MM.1S (cell line): ENCODE data around the gene NACA2.

Source experiments
- DNase-seq: peaks from one replicate; pipeline ENCODE4 v3.0.0-alpha.2; 2015
- H2AFZ ChIP-seq: fragments of 300-600 bp; sonication (generic); 2 replicates; pipeline ENCODE4 v1.6.0; 2016; ENCODE audit warnings: antibody characterized with exemption, low read length
- H3F3A ChIP-seq: fragments of 300-600 bp; sonication (generic); 2 replicates; pipeline ENCODE4 v1.6.1; 2016; ENCODE audit warnings: mild to moderate bottlenecking, antibody characterized with exemption, low read length, moderate library complexity, mixed read lengths; ENCODE audit not compliant: insufficient read depth
- H3K27ac ChIP-seq: fragments of 300-600 bp; sonication (generic); 2 replicates; pipeline ENCODE4 v1.5.1; 2016; ENCODE audit warnings: mild to moderate bottlenecking, low read length
- H3K27me3 ChIP-seq: fragments of 300-600 bp; sonication (generic); replicated peaks from 2 replicates; pipeline ENCODE4 v1.6.0; 2016; ENCODE audit warnings: low read length; ENCODE audit not compliant: insufficient read depth
- H3K36me3 ChIP-seq: fragments of 300-600 bp; sonication (generic); replicated peaks from 2 replicates; pipeline ENCODE4 v1.6.1; 2016; ENCODE audit warnings: mild to moderate bottlenecking, low read length, mixed read lengths; ENCODE audit not compliant: insufficient read depth
- H3K4me1 ChIP-seq: fragments of 300-600 bp; sonication (generic); 2 replicates; pipeline ENCODE4 v1.6.1; 2016; ENCODE audit warnings: low read length, mixed read lengths
- H3K4me2 ChIP-seq: fragments of 300-600 bp; sonication (generic); 2 replicates; pipeline ENCODE4 v1.6.0; 2016; ENCODE audit warnings: low read depth, low read length
- H3K4me3 ChIP-seq: fragments of 300-600 bp; sonication (generic); 2 replicates; pipeline ENCODE4 v1.5.1; 2016; ENCODE audit warnings: low read length, mixed read lengths
- H3K79me2 ChIP-seq: fragments of 300-600 bp; sonication (generic); 2 replicates; pipeline ENCODE4 v1.6.1; 2016; ENCODE audit warnings: mixed run types, low read length, mixed read lengths
- H3K9ac ChIP-seq: fragments of 300-600 bp; sonication (generic); 2 replicates; pipeline ENCODE4 v1.6.1; 2016; ENCODE audit warnings: low read length, mixed read lengths
- H3K9me2 ChIP-seq: fragments of 300-600 bp; sonication (generic); replicated peaks from 2 replicates; pipeline ENCODE4 v1.6.1; 2016; ENCODE audit warnings: mild to moderate bottlenecking, low read length, mixed read lengths; ENCODE audit not compliant: insufficient read depth
- H3K9me3 ChIP-seq: fragments of 300-600 bp; sonication (generic); replicated peaks from 2 replicates; pipeline ENCODE4 v1.6.1; 2016; ENCODE audit warnings: mild to moderate bottlenecking, low read length, mixed read lengths; ENCODE audit not compliant: insufficient read depth
- H4K20me1 ChIP-seq: fragments of 300-600 bp; sonication (generic); 2 replicates; pipeline ENCODE4 v1.6.1; 2016; ENCODE audit warnings: mild to moderate bottlenecking, low read length, moderate library complexity, mixed read lengths; ENCODE audit not compliant: insufficient read depth
- EZH2 ChIP-seq: fragments of 300-600 bp; sonication (generic); optimal IDR thresholded peaks from 2 replicates; pipeline ENCODE3; 2017; ENCODE audit warnings: low read depth, mild to moderate bottlenecking, antibody characterized with exemption, low read length, mixed read lengths
- EZH2phosphoT487 ChIP-seq: fragments of 300-600 bp; sonication (generic); IDR thresholded peaks from 2 replicates; pipeline ENCODE4 v1.6.1; 2018; ENCODE audit warnings: antibody characterized with exemption, low read length
- TF ChIP-seq, protein P1 (sequence below): fragments of 300-600 bp; sonication (generic); IDR thresholded peaks from 2 replicates; pipeline ENCODE4 v1.5.1; 2016; ENCODE audit warnings: antibody characterized with exemption, low read length, mixed read lengths

Gene NACA2

GRCh38 chr17:61617330-61617729 is 26.3 kb upstream of the NACA2 start:
- Histone ChIP-seq H3F3A (no peaks in the 10 kb centered on the region), H3K27me3 (no peaks in the 10 kb centered on the region), H3K4me1 (no peaks in the 10 kb centered on the region; the same call in 1 of the 2 replicates)

DNA sequence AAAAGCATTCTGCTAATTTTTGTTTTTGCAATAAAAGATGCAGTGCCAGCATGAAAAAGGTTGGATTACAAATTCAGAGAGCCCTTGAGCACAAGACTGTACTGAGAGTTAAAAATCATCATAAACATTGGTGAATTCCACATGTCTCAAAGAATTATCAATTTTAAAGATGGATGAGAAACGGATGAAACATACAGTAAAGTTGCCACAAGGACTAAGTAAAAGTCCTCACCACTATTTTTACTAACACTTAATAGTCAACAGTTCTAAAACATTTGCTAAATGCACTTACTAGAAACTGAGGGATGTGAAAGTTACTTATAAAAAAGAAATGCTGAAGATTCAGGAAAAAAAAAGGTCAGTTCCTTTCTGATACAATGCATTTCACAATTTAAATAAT is 25.8 kb upstream of the NACA2 start:
- H3F3A ChIP-seq = no peaks in the 10 kb centered on the region
- no peak overlapping the region for H3K9ac ChIP-seq
- no peak overlapping the region for H3K27ac ChIP-seq
- no peaks in the 10 kb centered on the region for H4K20me1 ChIP-seq
- H2AFZ ChIP-seq = no peak overlapping the region
- no peak for DNase-seq
- TF ChIP-seq EZH2phosphoT487 = no peak
- TF ChIP-seq, protein P1, sequence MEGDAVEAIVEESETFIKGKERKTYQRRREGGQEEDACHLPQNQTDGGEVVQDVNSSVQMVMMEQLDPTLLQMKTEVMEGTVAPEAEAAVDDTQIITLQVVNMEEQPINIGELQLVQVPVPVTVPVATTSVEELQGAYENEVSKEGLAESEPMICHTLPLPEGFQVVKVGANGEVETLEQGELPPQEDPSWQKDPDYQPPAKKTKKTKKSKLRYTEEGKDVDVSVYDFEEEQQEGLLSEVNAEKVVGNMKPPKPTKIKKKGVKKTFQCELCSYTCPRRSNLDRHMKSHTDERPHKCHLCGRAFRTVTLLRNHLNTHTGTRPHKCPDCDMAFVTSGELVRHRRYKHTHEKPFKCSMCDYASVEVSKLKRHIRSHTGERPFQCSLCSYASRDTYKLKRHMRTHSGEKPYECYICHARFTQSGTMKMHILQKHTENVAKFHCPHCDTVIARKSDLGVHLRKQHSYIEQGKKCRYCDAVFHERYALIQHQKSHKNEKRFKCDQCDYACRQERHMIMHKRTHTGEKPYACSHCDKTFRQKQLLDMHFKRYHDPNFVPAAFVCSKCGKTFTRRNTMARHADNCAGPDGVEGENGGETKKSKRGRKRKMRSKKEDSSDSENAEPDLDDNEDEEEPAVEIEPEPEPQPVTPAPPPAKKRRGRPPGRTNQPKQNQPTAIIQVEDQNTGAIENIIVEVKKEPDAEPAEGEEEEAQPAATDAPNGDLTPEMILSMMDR = no peak
- TF ChIP-seq EZH2 = no peak
- no peaks in the 10 kb centered on the region for H3K36me3 ChIP-seq
- no peaks in the 10 kb centered on the region for H3K9me2 ChIP-seq
- H3K9me3 ChIP-seq = no peaks in the 10 kb centered on the region; the same call in 1 of the 2 replicates
- no peaks in the 10 kb centered on the region for H3K79me2 ChIP-seq
- H3K4me3 ChIP-seq = no peak overlapping the region
- no peaks in the 10 kb centered on the region; the same call in 1 of the 2 replicates for H3K4me1 ChIP-seq
- peak overlapping the region; percentile 64; the same call in 1 of the 2 replicates for H3K4me2 ChIP-seq
- no peaks in the 10 kb centered on the region for H3K27me3 ChIP-seq

More at GRCh38 chr17:61617330-61617729, 26.3 kb upstream of the NACA2 start:
- H3K36me3 ChIP-seq = no peaks in the 10 kb centered on the region
- H4K20me1 ChIP-seq = no peaks in the 10 kb centered on the region
- H3K79me2 ChIP-seq = no peaks in the 10 kb centered on the region
- H3K9me3 ChIP-seq = no peaks in the 10 kb centered on the region; the same call in 1 of the 2 replicates
- H3K9me2 ChIP-seq = no peaks in the 10 kb centered on the region
- H3K9ac ChIP-seq = no peak overlapping the region
- no peak overlapping the region for H3K4me3 ChIP-seq
- H3K27ac ChIP-seq = no peak overlapping the region
- no peak overlapping the region for H2AFZ ChIP-seq
- no peak for DNase-seq
- TF ChIP-seq, protein P1 = no peak
- TF ChIP-seq EZH2phosphoT487 = no peak
- no peak for TF ChIP-seq EZH2
- H3K4me2 ChIP-seq = no peak overlapping the region

- no peaks in the 10 kb centered on the region; the same call in 1 of the 2 replicates for H3K9me3 ChIP-seq
- H3K9ac ChIP-seq = no peak overlapping the region
- no peak overlapping the region for H3K27ac ChIP-seq
- H3K27me3 ChIP-seq = no peaks in the 10 kb centered on the region
- no peak for DNase-seq
- H4K20me1 ChIP-seq = no peaks in the 10 kb centered on the region
- no peak overlapping the region for H3K4me2 ChIP-seq
- H3K79me2 ChIP-seq = no peaks in the 10 kb centered on the region
- TF ChIP-seq, protein P1 = no peak
- TF ChIP-seq EZH2 = no peak
- TF ChIP-seq EZH2phosphoT487 = no peak
- H3K4me3 ChIP-seq = no peak overlapping the region
- H3F3A ChIP-seq = no peaks in the 10 kb centered on the region
- no peaks in the 10 kb centered on the region; the same call in 1 of the 2 replicates for H3K4me1 ChIP-seq
- no peaks in the 10 kb centered on the region for H3K36me3 ChIP-seq
- H2AFZ ChIP-seq = no peak overlapping the region
- no peaks in the 10 kb centered on the region for H3K9me2 ChIP-seq
These were observed 23.2 kb upstream of the NACA2 start for GRCh38 chr17:61614219-61614618.
